ENCODE data around the gene DNAAF5. TPM values are rescaled to one million over a fixed set of nuclear protein-coding genes. Genes with fewer than 3 reads are reported as not detected.
"Not testable (repeated sequence)": the region's sequence is repeated elsewhere in the genome, so short reads cannot be mapped to it uniquely, and the experiment has no call there.

DNAAF5 gene
- total RNA-seq, 3 donors from 2014 or later, result 14.1 to 29.8 (median 23.6) TPM

- DNase-seq (ENCODE audit: low spot score in 2 of 2), result no peak
- no peaks in the 10 kb centered on the region for H3K27me3 ChIP-seq
- intact Hi-C loops (cut with DNase I; ENCODE audit: low total_unique reads), result no loop called here
Observed at GRCh38 chr7:787332-788240, 61.1 kb downstream of the DNAAF5 start.

GRCh38 chr7:791519-791918, 65.0 kb downstream of the DNAAF5 start:
- no peaks in the 10 kb centered on the region for H3K9me3 ChIP-seq
- H3K27me3 ChIP-seq, result no peaks in the 10 kb centered on the region
- H3K36me3 ChIP-seq, result no peaks in the 10 kb centered on the region
- intact Hi-C loops (cut with DNase I; ENCODE audit: low total_unique reads), result no loop called here
- no peak for DNase-seq (ENCODE audit: low spot score in 2 of 2)
- H3K27ac ChIP-seq, result no peak overlapping the region
- TF ChIP-seq POLR2AphosphoS5 (IDR thresholded peaks at IDR 0.05) (no peak), CTCF (IDR thresholded peaks at IDR 0.05) (no peak), POLR2A (IDR thresholded peaks at IDR 0.05) (no peak)
- no peak overlapping the region for H3K4me3 ChIP-seq
- no peaks in the 10 kb centered on the region for H3K4me1 ChIP-seq

More at GRCh38 chr7:787332-788240, 61.1 kb downstream of the DNAAF5 start:
- Histone ChIP-seq H3K36me3 (no peaks in the 10 kb centered on the region), H3K4me3 (no peak overlapping the region), H3K27ac (no peak overlapping the region), H3K9me3 (no peaks in the 10 kb centered on the region), H3K4me1 (no peaks in the 10 kb centered on the region)
- no peak for TF ChIP-seq CTCF (IDR thresholded peaks at IDR 0.05)
- no peak for TF ChIP-seq POLR2A (IDR thresholded peaks at IDR 0.05)

- Histone ChIP-seq H3K4me1 (no peaks in the 10 kb centered on the region), H3K27ac (peak overlapping the region in 1 of 2 donors; percentile 29), H3K36me3 (no peaks in the 10 kb centered on the region), H3K9me3 (no peaks in the 10 kb centered on the region), H3K27me3 (no peaks in the 10 kb centered on the region), H3K4me3 (no peak overlapping the region)
- DNase-seq (ENCODE audit: low spot score in 2 of 2), result no peak
- intact Hi-C loops (cut with DNase I; ENCODE audit: low total_unique reads), result no loop called here
- TF ChIP-seq POLR2A (IDR thresholded peaks at IDR 0.05), result no peak
- no peak for TF ChIP-seq POLR2AphosphoS5 (IDR thresholded peaks at IDR 0.05)
- no peak for TF ChIP-seq CTCF (IDR thresholded peaks at IDR 0.05)
Observed at GRCh38 chr7:794207-794606, 67.7 kb downstream of the DNAAF5 start.

GRCh38 chr7:794671-795329, 68.3 kb downstream of the DNAAF5 start:
- H3K27ac ChIP-seq, result no peak overlapping the region
- intact Hi-C loops (cut with DNase I; ENCODE audit: low total_unique reads), result no loop called here
- TF ChIP-seq POLR2A (IDR thresholded peaks at IDR 0.05), result no peak
- TF ChIP-seq POLR2AphosphoS5 (IDR thresholded peaks at IDR 0.05), result no peak
- TF ChIP-seq CTCF (IDR thresholded peaks at IDR 0.05), result no peak
- no peaks in the 10 kb centered on the region for H3K9me3 ChIP-seq
- no peak overlapping the region for H3K4me3 ChIP-seq
- H3K36me3 ChIP-seq, result no peaks in the 10 kb centered on the region
- DNase-seq (ENCODE audit: low spot score in 2 of 2), result no peak
- H3K4me1 ChIP-seq, result no peaks in the 10 kb centered on the region
- no peaks in the 10 kb centered on the region for H3K27me3 ChIP-seq

- H3K27ac ChIP-seq; H3K4me3 ChIP-seq; H3K9me3 ChIP-seq; H3K27me3 ChIP-seq; H3K36me3 ChIP-seq; DNase-seq (ENCODE audit: low spot score in 2 of 2); H3K4me1 ChIP-seq; intact Hi-C loops (cut with DNase I; ENCODE audit: low total_unique reads): not testable (repeated sequence)
Observed at GRCh38 chr7:796434-797169, 70.1 kb downstream of the DNAAF5 start.
